Measurements from ENCODE around the gene AIFM2. TPM values are rescaled to one million over a fixed set of nuclear protein-coding genes. Genes with fewer than 3 reads are reported as not detected.
A peak's percentile ranks its signal among the peaks of the same experiment; 100 is the strongest.

Gene AIFM2
- polyA plus RNA-seq, 2 of the 4 experiments (the other 2 are of a cell fraction) = 30.0 to 34.8 TPM

DNA sequence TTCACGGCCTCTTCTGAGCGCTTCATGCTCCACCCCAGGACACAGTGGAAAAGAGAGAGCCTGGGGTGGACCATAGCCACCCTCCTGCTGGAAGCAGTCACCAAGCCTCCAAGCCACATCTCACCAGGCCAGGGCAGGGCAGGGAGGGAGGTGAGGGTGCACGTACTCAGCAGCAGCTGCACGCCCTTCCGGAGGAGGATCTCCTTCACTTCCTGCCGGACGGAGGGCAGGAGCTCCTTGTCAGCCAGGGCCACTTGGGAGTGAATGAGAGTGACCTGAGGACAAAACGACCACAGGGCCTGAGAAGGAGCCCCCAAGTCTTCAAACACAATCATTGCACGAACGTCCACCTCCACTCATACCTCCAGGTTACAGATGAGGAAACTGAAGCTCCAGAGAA is 15.0 kb downstream of the AIFM2 start:
- CTCF ChIA-PET = interaction anchor here (1.0 to 14.0 kb wide), 10 partner anchors 8 to 247 kb away, joined by 3 to 244 read pairs (median 20); partner anchors contain the start of gene TYSND1
- WGBS (ENCODE audit: missing lambda C conversion rate) = 85% methylated on average over 10 of the region's 10 CpGs

DNA sequence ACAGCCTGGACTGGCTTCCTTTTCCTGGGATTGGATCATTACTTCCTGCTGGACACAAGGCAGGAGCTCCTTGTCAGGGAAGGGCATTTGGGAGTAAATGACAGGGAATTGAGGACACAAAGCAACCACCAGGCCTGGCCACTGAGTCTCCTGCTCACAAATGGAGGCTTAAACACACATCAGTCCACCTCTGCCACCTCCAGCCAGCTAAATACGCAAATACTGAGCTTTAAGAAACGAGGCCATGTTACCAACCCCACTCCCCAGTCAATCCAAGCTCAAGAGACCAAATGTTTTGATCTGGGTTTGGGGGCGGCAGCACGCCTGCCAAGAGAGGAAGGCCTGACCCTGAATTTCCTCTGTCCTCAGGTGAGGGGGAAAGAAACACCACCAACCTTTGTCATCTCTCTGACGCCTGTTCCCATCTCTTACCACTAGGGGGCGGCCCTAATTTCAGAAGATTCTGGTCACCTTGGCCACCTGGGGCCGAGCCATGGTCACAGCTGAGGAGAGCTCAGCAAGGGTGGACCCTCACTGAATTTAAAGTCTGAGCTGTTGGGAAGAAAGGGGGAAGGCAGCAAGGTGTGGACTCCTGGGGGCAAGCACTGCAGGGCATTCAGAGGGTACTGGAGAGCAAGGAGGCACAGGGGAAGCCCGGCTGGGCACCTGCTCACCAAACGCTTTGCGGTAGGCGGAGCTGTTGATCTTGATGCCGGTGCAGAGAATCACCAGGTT is 16.5 kb downstream of the AIFM2 start:
- Histone ChIP-seq H3K4me1 (no peaks in the 10 kb centered on the region), H3K4me2 (no peak overlapping the region), H3K27ac (no peak overlapping the region), H3K4me3 (no peak overlapping the region), H3K9me3 (no peaks in the 10 kb centered on the region)
- ChIA-PET POLR2A (interaction anchor here (1.6 kb wide), 1 partner anchor 30 kb away, joined by 11 read pairs; the partner anchor contains the start of gene TYSND1), CTCF (interaction anchor here (0.6 to 14.0 kb wide), 38 partner anchors 10 to 449 kb away, joined by 3 to 244 read pairs (median 4); partner anchors contain the start of genes AIFM2, EIF4EBP2 and TYSND1)
- peak; percentile 76 to 86 for ATAC-seq
- FAIRE-seq = no peak
- 55% methylated on average over 12 of the region's 12 CpGs for WGBS (ENCODE audit: missing lambda C conversion rate)
- peak; percentile 45 to 64 for DNase-seq (ENCODE audit: low read depth in 1 of 2, low spot score in 1 of 2)
- TF ChIP-seq POLR2A (IDR thresholded peaks at IDR 0.05; ENCODE audit: low read length) (no peak), ZNF302 (CRISPR knock-in tag; IDR thresholded peaks at IDR 0.05) (no peak), CHD4 (IDR thresholded peaks at IDR 0.05; ENCODE audit: borderline replicate concordance) (no peak), RAD21 (conservative IDR thresholded peaks at IDR 0.05 in 1 of 2, IDR thresholded peaks at IDR 0.05 in 1 of 2) (peak; percentile 44 to 49), FOSL2 (IDR thresholded peaks at IDR 0.05) (no peak), FOSL2 (CRISPR knock-in tag; IDR thresholded peaks at IDR 0.05) (no peak), HOXA7 (CRISPR knock-in tag; IDR thresholded peaks at IDR 0.05) (no peak), HEYL (CRISPR knock-in tag; IDR thresholded peaks at IDR 0.05) (no peak), JUN (IDR thresholded peaks at IDR 0.05) (no peak), HDAC2 (IDR thresholded peaks at IDR 0.05) (no peak), MAFK (IDR thresholded peaks at IDR 0.05; ENCODE audit: partially characterized antibody) (no peak), CHD2 (IDR thresholded peaks at IDR 0.05; ENCODE audit: low read length, partially characterized antibody) (no peak), SMC3 (IDR thresholded peaks at IDR 0.05) (peak; percentile 53), BHLHE40 (IDR thresholded peaks at IDR 0.05; ENCODE audit: low read depth, low read length) (no peak), MAZ (IDR thresholded peaks at IDR 0.05; ENCODE audit: borderline replicate concordance, low read depth, low read length) (no peak)
- TF ChIP-seq, protein P1, sequence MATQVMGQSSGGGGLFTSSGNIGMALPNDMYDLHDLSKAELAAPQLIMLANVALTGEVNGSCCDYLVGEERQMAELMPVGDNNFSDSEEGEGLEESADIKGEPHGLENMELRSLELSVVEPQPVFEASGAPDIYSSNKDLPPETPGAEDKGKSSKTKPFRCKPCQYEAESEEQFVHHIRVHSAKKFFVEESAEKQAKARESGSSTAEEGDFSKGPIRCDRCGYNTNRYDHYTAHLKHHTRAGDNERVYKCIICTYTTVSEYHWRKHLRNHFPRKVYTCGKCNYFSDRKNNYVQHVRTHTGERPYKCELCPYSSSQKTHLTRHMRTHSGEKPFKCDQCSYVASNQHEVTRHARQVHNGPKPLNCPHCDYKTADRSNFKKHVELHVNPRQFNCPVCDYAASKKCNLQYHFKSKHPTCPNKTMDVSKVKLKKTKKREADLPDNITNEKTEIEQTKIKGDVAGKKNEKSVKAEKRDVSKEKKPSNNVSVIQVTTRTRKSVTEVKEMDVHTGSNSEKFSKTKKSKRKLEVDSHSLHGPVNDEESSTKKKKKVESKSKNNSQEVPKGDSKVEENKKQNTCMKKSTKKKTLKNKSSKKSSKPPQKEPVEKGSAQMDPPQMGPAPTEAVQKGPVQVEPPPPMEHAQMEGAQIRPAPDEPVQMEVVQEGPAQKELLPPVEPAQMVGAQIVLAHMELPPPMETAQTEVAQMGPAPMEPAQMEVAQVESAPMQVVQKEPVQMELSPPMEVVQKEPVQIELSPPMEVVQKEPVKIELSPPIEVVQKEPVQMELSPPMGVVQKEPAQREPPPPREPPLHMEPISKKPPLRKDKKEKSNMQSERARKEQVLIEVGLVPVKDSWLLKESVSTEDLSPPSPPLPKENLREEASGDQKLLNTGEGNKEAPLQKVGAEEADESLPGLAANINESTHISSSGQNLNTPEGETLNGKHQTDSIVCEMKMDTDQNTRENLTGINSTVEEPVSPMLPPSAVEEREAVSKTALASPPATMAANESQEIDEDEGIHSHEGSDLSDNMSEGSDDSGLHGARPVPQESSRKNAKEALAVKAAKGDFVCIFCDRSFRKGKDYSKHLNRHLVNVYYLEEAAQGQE (IDR thresholded peaks at IDR 0.05) = no peak
- TF ChIP-seq, protein P2, sequence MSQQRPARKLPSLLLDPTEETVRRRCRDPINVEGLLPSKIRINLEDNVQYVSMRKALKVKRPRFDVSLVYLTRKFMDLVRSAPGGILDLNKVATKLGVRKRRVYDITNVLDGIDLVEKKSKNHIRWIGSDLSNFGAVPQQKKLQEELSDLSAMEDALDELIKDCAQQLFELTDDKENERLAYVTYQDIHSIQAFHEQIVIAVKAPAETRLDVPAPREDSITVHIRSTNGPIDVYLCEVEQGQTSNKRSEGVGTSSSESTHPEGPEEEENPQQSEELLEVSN (IDR thresholded peaks at IDR 0.05; ENCODE audit: borderline replicate concordance, low read depth) = no peak
- TF ChIP-seq, protein P3, sequence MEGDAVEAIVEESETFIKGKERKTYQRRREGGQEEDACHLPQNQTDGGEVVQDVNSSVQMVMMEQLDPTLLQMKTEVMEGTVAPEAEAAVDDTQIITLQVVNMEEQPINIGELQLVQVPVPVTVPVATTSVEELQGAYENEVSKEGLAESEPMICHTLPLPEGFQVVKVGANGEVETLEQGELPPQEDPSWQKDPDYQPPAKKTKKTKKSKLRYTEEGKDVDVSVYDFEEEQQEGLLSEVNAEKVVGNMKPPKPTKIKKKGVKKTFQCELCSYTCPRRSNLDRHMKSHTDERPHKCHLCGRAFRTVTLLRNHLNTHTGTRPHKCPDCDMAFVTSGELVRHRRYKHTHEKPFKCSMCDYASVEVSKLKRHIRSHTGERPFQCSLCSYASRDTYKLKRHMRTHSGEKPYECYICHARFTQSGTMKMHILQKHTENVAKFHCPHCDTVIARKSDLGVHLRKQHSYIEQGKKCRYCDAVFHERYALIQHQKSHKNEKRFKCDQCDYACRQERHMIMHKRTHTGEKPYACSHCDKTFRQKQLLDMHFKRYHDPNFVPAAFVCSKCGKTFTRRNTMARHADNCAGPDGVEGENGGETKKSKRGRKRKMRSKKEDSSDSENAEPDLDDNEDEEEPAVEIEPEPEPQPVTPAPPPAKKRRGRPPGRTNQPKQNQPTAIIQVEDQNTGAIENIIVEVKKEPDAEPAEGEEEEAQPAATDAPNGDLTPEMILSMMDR (IDR thresholded peaks at IDR 0.05) = peak; percentile 75

More for the DNA sequence above, 15.0 kb downstream of the AIFM2 start:
- Histone ChIP-seq H3K4me1 (no peaks in the 10 kb centered on the region), H3K4me3 (no peak overlapping the region), H3K27ac (no peak overlapping the region), H3K4me2 (no peak overlapping the region), H3K9me3 (no peaks in the 10 kb centered on the region)
- FAIRE-seq = no peak
- DNase-seq (ENCODE audit: low read depth in 1 of 2, low spot score in 1 of 2) = no peak
- ATAC-seq = no peak
- POLR2A ChIA-PET = interaction anchor here (1.0 kb wide), 1 partner anchor 29 kb away, joined by 3 read pairs; the partner anchor contains the start of gene TYSND1
- TF ChIP-seq RAD21 (conservative IDR thresholded peaks at IDR 0.05 in 1 of 2, IDR thresholded peaks at IDR 0.05 in 1 of 2) (no peak), EHF (CRISPR knock-in tag; IDR thresholded peaks at IDR 0.05) (no peak), HOXB13 (CRISPR knock-in tag; IDR thresholded peaks at IDR 0.05; ENCODE audit: low read depth) (no peak), GATA3 (IDR thresholded peaks at IDR 0.05; ENCODE audit: borderline replicate concordance) (no peak), BHLHE40 (IDR thresholded peaks at IDR 0.05; ENCODE audit: low read depth, low read length) (no peak), RFX5 (IDR thresholded peaks at IDR 0.05) (no peak), CHD4 (IDR thresholded peaks at IDR 0.05; ENCODE audit: borderline replicate concordance) (no peak), MYC (IDR thresholded peaks at IDR 0.05; ENCODE audit: borderline replicate concordance, low read length) (no peak), SREBF2 (IDR thresholded peaks at IDR 0.05) (no peak), POLR2A (IDR thresholded peaks at IDR 0.05; ENCODE audit: low read length) (no peak), TFCP2L1 (CRISPR knock-in tag; IDR thresholded peaks at IDR 0.05) (no peak), JUNB (IDR thresholded peaks at IDR 0.05) (no peak), TP53 (CRISPR knock-in tag; IDR thresholded peaks at IDR 0.05) (no peak), HOXA7 (CRISPR knock-in tag; IDR thresholded peaks at IDR 0.05) (no peak)
- TF ChIP-seq, protein P4, sequence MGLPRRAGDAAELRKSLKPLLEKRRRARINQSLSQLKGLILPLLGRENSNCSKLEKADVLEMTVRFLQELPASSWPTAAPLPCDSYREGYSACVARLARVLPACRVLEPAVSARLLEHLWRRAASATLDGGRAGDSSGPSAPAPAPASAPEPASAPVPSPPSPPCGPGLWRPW (IDR thresholded peaks at IDR 0.05) = no peak
- TF ChIP-seq, protein P1 (IDR thresholded peaks at IDR 0.05) = no peak
